ENCODE results near the gene TMC2.
"Not testable (repeated sequence)": the region's sequence is repeated elsewhere in the genome, so short reads cannot be mapped to it uniquely, and the experiment has no call there.

Gene TMC2

DNA sequence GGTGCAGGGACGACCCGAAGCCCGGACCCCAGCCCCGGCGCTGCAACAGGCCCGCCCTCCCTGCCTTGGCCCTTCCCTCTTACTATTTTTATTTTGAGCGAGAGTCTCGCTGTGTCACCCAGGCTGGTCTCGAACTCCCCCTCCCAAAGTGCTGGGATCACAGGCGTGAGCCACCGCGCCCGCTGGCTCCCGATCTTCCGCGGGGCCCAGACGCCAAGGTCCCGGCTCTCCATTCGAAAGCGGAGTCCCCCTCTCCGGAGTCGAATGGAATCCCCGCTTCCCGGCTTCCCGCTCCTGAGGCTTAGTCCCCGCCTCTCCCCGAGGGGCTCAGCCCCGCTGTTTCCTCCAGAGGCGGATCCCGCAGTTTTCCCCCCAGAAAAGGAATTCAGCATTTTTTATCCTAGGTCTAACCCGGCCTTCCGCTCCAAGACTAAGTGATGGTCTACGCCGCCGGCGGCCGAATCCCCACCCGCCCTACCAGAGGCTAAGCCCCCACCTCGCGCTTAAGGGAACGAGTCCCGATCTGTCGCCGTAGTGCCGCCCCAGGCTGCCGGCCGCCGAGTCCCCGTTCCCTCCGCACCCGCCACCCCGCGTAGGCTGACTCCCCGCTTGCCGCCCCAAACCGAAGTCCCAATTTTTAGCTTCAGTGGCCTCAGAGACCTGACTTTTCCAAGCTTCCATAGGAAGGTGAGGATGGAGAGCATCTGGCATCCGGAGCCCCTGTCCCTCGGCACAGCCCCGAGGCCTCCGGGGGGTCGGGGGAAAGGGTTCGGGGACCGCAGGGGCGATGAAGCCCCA lies 11.5 kb upstream of the TMC2 start:
- DNase-seq (ENCODE audit: low read depth, low spot score), result no peak

GRCh38 chr20:2526218-2526583 lies 10.2 kb upstream of the TMC2 start:
- not testable (repeated sequence) for DNase-seq (ENCODE audit: low read depth, low spot score)

- DNase-seq (ENCODE audit: low read depth, low spot score), result no peak
Measured at GRCh38 chr20:2527762-2528161, 8.6 kb upstream of the TMC2 start.

DNA sequence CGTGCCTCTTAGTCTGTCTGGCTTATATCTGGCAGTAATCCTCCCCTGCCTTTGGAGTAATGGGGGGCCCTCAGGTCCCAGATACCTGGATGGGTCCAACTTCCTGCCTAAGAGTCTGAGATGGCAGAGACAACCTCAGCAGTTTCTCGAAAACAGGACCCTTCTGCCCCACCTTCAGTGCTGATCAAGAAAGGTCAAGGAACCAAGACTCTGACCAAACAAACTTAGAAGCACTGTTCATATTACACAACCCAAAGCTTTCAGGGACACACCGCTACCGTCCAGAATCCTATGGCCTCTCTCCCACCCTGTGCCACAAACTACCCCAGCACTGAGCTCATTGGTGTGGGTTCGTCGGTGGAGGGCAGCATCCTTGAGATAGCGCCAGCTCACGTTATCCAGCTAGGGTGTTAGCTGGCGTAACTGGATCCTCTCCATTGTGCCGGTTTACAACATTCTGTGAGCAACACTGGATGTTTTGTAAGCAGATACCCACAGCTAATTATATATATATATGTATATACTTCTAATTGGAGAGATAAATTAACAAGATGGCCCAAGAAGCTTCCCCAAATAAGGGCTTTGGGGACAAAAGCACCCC lies 7.6 kb upstream of the TMC2 start:
- no peak for DNase-seq (ENCODE audit: low read depth, low spot score)

GRCh38 chr20:2533118-2533517 lies 3.3 kb upstream of the TMC2 start:
- DNase-seq (ENCODE audit: low read depth, low spot score), result no peak

GRCh38 chr20:2535711-2536559 lies 438 bp upstream of the TMC2 start:
- DNase-seq (ENCODE audit: low read depth, low spot score), result no peak

GRCh38 chr20:2537101-2537500 lies 728 bp downstream of the TMC2 start:
- no peak for DNase-seq (ENCODE audit: low read depth, low spot score)

DNA sequence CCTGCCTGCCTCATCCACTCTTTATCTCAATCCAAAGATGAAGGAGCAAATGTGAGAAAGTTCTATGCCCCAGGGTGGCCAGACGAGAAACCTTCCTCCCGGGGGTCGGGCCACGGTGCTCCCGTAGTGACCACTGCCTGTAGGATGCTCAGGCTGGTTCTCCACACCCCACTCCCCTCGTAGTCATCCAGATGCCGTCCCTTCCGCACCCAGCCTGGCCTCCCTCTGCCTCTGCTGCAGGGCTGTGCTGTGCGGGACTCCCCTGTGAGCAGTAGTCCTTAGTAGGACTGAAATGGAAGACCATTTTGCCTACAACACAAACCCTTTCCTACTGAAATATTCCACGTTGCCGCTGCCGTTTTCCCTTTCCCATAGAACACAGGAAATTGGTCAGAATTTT lies 2.0 kb downstream of the TMC2 start:
- no peak for DNase-seq (ENCODE audit: low read depth, low spot score)

DNA sequence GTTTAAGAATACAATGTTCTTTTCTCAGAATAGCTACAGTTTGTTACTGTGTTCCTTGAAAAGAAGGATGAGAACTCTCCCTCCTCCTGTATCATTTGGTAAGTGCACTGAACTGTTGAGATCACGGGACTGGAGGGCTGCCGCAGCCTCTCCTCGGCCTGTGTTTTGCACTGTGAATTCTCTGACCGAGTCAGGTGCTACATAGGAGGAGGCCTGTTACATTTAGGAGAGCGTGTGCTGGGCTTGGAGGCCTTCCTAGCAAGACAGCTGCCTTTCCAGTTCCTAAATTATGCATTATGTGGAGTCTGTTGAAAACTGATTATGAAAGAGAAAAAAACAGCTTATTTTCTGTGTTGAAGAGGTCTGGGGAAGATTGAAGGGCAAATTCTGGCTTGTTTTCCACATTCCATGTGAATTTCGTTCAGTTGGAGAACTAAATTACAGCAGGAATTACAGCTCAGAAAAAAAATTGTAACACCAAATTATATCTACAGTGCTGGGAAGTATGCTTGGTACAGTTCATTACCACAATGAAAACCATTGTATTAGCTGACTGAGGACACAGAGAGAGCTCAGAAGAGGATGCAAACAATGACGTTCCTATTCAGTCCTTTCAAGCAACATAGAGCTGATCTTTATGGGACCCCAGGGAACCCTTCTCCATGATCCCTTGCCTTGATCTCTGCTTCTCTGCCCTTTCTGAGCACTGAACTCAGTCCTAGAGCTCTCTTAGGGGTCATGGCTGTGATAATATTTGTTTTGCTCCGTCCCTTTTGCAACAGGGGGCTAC lies 2.8 kb downstream of the TMC2 start:
- no peak for DNase-seq (ENCODE audit: low read depth, low spot score)

DNA sequence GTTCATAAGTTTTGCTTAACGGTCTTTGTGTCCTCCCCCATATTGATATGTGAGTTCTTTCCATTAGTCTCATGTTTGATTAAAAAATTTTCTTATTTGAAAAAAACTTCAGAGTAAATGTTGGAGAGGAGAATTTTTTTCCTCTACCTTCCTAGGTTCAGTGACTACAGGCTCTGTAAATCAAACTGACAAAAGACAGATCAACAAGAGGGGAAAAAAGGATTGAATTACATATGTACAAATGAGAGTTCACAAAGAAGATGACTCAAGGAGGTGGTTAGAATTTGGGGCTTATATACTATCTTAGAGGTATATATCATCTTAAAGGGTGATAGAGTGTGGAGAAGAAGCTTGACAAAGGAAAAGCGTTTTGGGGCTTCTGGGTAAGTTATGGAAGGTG lies 5.6 kb downstream of the TMC2 start:
- no peak for DNase-seq (ENCODE audit: low read depth, low spot score)

DNA sequence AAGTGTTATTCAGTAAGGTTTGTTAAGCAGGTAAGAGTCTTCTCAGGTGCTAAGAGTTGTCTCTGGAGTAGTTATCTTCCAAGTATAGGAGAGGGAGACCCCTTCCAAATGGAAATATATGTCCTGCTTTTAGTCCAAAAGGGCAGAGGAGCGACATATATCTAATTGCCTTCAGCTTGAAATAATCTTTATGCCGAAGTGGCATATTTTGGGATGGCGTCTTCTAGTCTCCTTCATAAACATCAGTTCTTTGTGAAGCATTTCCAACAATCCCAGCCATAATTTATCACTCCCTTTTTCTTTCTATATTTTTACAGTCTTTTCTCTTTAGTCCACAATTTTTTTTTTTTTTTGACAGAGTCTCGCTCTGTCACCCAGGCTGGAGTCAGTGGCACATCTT lies 6.0 kb downstream of the TMC2 start:
- DNase-seq (ENCODE audit: low read depth, low spot score), result no peak

- no peak for DNase-seq (ENCODE audit: low read depth, low spot score)
Measured at GRCh38 chr20:2544211-2544610, 7.8 kb downstream of the TMC2 start.

GRCh38 chr20:2545594-2545993 lies 9.2 kb downstream of the TMC2 start:
- DNase-seq (ENCODE audit: low read depth, low spot score), result no peak

- no peak for DNase-seq (ENCODE audit: low read depth, low spot score)
Measured at GRCh38 chr20:2557873-2558580, 21.7 kb downstream of the TMC2 start.

- no peak for DNase-seq (ENCODE audit: low read depth, low spot score)
Measured at GRCh38 chr20:2558581-2559278, 22.4 kb downstream of the TMC2 start.

GRCh38 chr20:2559279-2559626 lies 22.9 kb downstream of the TMC2 start:
- no peak for DNase-seq (ENCODE audit: low read depth, low spot score)

DNA sequence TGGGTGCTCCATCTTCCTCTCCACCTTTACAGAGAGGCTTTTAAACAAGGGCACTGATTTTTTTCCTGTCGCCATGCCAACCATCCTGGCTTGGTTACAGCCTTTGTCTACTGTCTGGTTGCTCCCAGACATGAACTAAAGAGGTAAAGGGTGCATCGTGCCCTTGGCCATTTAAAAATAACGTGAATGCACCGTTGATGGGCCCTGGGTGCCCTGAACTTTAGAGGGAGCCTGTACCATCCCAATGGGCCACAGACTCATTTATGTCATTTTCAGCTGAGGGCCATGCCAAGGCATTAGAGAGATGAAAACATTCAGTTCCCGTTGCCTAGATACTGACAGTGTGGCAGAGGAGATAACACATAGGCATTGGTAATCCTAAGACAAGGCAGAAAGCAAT lies 23.3 kb downstream of the TMC2 start:
- no peak for DNase-seq (ENCODE audit: low read depth, low spot score)

- DNase-seq (ENCODE audit: low read depth, low spot score), result no peak
Measured at GRCh38 chr20:2563116-2563515, 26.7 kb downstream of the TMC2 start.

- DNase-seq (ENCODE audit: low read depth, low spot score), result no peak
Measured at GRCh38 chr20:2564406-2564805, 28.0 kb downstream of the TMC2 start.

DNA sequence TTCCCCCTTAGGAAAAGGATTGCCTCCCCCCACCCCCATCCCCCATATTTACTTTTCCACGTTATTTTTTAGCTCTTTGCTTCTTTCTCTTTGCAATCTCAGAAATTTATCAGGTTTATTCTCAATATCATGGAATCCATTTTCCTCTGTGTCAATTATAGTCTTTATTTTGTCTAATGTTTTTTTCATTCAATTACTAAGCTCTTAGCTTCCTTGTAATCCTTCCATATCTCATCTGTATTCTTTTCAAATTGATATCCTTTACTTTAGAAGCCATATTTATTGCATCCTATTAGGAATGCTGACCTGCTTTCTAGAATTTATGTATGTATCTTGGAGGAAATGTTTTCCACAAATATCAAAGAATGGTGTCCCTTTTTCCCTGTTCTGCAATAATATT lies 39.3 kb downstream of the TMC2 start:
- DNase-seq (ENCODE audit: low read depth, low spot score), result no peak

GRCh38 chr20:2576317-2576727 lies 39.9 kb downstream of the TMC2 start:
- no peak for DNase-seq (ENCODE audit: low read depth, low spot score)

Measured in brain pericyte (primary cell).